NCI-H146 treated with DMSO at 0.1 percent for 48 hours (cell line): ENCODE data around the gene MAGOHB.

Experiments
- DNase-seq: peaks from one replicate; lab custom pipeline; 2025; ENCODE audit not compliant: unreplicated experiment; lab: John Stamatoyannopoulos, UW

MAGOHB gene

GRCh38 chr12:10557329-10557728 is 56.1 kb downstream of the MAGOHB start:
- no peak for DNase-seq

GRCh38 chr12:10554756-10555481 is 58.5 kb downstream of the MAGOHB start:
- DNase-seq, result no peak

GRCh38 chr12:10554228-10554755 is 59.1 kb downstream of the MAGOHB start:
- DNase-seq, result no peak
